Neural cell (in vitro differentiated cells): ENCODE data around the gene PLEKHA4. TPM values are rescaled to one million over a fixed set of nuclear protein-coding genes. Genes with fewer than 3 reads are reported as not detected.
"Not testable (repeated sequence)": the region's sequence is repeated elsewhere in the genome, so short reads cannot be mapped to it uniquely, and the experiment has no call there.

Experiments
- H2AFZ ChIP-seq: fragments of 200-600, 300-800 bp; sonication (generic), shearing (Covaris generic); 2 replicates; pipeline ENCODE4 v1.6.0; 2014; ENCODE audit warnings: low read depth, mild to moderate bottlenecking, antibody characterized with exemption, low read length, moderate library complexity
- H3F3A ChIP-seq: fragments of 200-600 bp; shearing (Covaris generic); 2 replicates; pipeline ENCODE4 v1.6.1; 2016; ENCODE audit warnings: mild to moderate bottlenecking, moderate library complexity, mixed read lengths, antibody characterized with exemption, low read length; ENCODE audit not compliant: insufficient read depth, poor library complexity, severe bottlenecking
- H3K27ac ChIP-seq: fragments of 200-600, 300-800 bp; sonication (generic), shearing (Covaris generic); 2 replicates; pipeline ENCODE4 v1.5.1; 2014; ENCODE audit warnings: mild to moderate bottlenecking, low read length, moderate library complexity
- H3K27me3 ChIP-seq: fragments of 300-800, 200-600 bp; sonication (generic), shearing (Covaris generic); 2 replicates; pipeline ENCODE4 v1.6.0; 2014; ENCODE audit warnings: mild to moderate bottlenecking, low read depth, low read length, moderate library complexity; ENCODE audit not compliant: insufficient read depth
- H3K36me3 ChIP-seq: fragments of 300-800, 200-600 bp; sonication (generic), shearing (Covaris generic); 2 replicates; pipeline ENCODE4 v1.5.1; 2014; ENCODE audit warnings: mild to moderate bottlenecking, antibody characterized with exemption, low read length, moderate library complexity; ENCODE audit not compliant: insufficient read depth
- H3K4me2 ChIP-seq: fragments of 300-800, 200-600 bp; sonication (generic), shearing (Covaris generic); 2 replicates; pipeline ENCODE4 v1.6.0; 2014; ENCODE audit warnings: mild to moderate bottlenecking, low read length
- H3K4me3 ChIP-seq: fragments of 300-800, 200-600 bp; sonication (generic), shearing (Covaris generic); 2 replicates; pipeline ENCODE4 v1.5.1; 2014; ENCODE audit warnings: mild to moderate bottlenecking, low read length, moderate library complexity
- H3K79me2 ChIP-seq: fragments of 200-600 bp; shearing (Covaris generic); replicated peaks from 2 replicates; pipeline ENCODE4 v1.6.0; 2014; ENCODE audit warnings: mild to moderate bottlenecking, low read length, moderate library complexity; ENCODE audit not compliant: insufficient read depth
- H3K9ac ChIP-seq: fragments of 300-800, 200-600 bp; sonication (generic), shearing (Covaris generic); 2 replicates; pipeline ENCODE4 v1.6.1; 2016; ENCODE audit warnings: mild to moderate bottlenecking, low read length, mixed read lengths
- H3K9me2 ChIP-seq: fragments of 200-600 bp; shearing (Covaris generic); 2 replicates; pipeline ENCODE4 v1.6.1; 2016; ENCODE audit warnings: mild to moderate bottlenecking, low read length, mixed read lengths; ENCODE audit not compliant: insufficient read depth
- H3K9me3 ChIP-seq: fragments of 200-600, 300-800 bp; sonication (generic), shearing (Covaris generic); 2 replicates; pipeline ENCODE4 v1.6.1; 2016; ENCODE audit warnings: mild to moderate bottlenecking, mixed run types, low read length, moderate library complexity, mixed read lengths
- H4K20me1 ChIP-seq: fragments of 200-600 bp; shearing (Covaris generic); 2 replicates; pipeline ENCODE4 v1.6.1; 2016; ENCODE audit warnings: mild to moderate bottlenecking, mixed run types; ENCODE audit not compliant: insufficient read depth
- EP300 ChIP-seq: fragments of 450-650 bp; conservative IDR thresholded peaks from 2 replicates; pipeline ENCODE4 v1.6.1; 2014; ENCODE audit warnings: antibody characterized with exemption, mild to moderate bottlenecking, moderate library complexity; ENCODE audit not compliant: poor library complexity, severe bottlenecking
- EZH2 ChIP-seq: fragments of 200-600, 300-800 bp; shearing (Covaris generic), sonication (generic); IDR thresholded peaks from 2 replicates; pipeline ENCODE4 v1.6.1; 2014; ENCODE audit warnings: antibody characterized with exemption, low read length, borderline replicate concordance, mild to moderate bottlenecking; ENCODE audit not compliant: insufficient read depth, poor library complexity, severe bottlenecking
- MXI1 ChIP-seq: fragments of 450-650 bp; conservative IDR thresholded peaks from 2 replicates; pipeline ENCODE4 v1.6.1; 2014; ENCODE audit warnings: antibody characterized with exemption, mild to moderate bottlenecking; ENCODE audit not compliant: poor library complexity, severe bottlenecking
- POLR2AphosphoS5 ChIP-seq: IDR thresholded peaks from 2 replicates; pipeline ENCODE4 v1.6.1; 2012
- RAD21 ChIP-seq: fragments of 450-650 bp; conservative IDR thresholded peaks from 2 replicates; pipeline ENCODE4 v1.6.1; 2014; ENCODE audit warnings: antibody characterized with exemption, mild to moderate bottlenecking, moderate library complexity
- TAF1 ChIP-seq: IDR thresholded peaks from 2 replicates; pipeline ENCODE4 v1.6.1; 2012; ENCODE audit warnings: low read depth
- polyA plus RNA-seq: library from polyadenylated mRNA; depleted of rRNA; stranded (reverse); fragments of >200 nt; gene quantifications from 2 replicates; pipeline ENCODE4 v1.2.3, GENCODE V29; 2014
- TF ChIP-seq, protein P1 (sequence below): fragments of 450-650 bp; IDR thresholded peaks from 2 replicates; pipeline ENCODE4 v1.5.1; 2014; ENCODE audit warnings: antibody characterized with exemption, mild to moderate bottlenecking, moderate library complexity; ENCODE audit not compliant: poor library complexity, severe bottlenecking
- TF ChIP-seq, protein P2 (sequence below): IDR thresholded peaks from 2 replicates; pipeline ENCODE4 v1.6.1; 2012; ENCODE audit warnings: borderline replicate concordance

Gene PLEKHA4
- polyA plus RNA-seq, 1 donor from 2014 or later = not detected

DNA sequence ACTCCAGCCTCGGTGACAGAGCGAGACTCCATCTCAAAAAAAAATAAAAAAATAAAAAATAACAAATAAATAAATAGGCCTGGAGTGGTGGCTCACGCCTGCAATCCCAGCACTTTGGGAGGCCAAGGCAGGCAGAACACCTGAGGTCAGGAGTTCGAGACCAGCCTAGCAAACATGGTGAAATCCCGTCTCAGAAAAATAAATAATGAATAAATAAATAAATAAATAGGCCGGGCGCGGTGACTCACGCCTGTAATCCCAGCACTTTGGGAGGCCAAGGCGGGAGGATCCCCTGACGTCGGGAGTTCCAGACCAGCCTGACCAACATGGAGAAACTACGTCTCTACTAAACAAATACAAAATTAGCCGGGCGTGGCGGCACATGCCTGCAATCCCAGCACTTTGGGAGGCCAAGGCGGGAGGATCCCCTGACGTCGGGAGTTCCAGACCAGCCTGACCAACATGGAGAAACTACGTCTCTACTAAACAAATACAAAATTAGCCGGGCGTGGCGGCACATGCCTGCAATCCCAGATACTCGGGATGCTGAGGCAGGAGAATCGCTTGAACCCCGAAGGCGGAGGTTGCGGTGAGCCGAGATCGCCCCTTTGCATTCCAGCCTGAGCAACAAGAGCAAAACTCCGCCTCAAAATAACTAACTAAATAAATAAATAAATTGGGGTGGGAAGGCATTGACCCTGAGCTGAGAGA lies 3.2 kb upstream of the PLEKHA4 start:
- H3K9ac ChIP-seq = peak overlapping the region; percentile 99

DNA sequence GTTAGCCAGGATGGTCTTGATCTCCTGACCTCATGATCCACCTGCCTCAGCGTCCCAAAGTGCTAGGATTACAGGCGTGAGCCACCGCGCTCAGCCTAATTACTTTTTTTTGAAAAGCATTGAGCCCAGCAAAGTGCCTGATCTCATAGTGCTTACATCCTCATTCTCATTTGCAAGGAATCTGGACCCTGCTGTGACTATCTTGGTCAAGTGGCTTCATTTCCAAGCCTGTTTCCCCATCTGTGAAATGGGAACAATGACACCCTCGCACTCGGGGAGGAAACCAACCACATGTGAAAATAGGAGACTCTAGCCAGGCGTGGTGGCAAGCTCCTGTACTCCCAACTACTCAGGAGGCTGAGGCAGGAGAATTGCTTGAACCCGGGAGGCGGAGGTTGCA lies 1.6 kb upstream of the PLEKHA4 start:
- Histone ChIP-seq H3K9me3 (no peaks in the 10 kb centered on the region), H3K4me2 (no peak overlapping the region), H3K27me3 (no peaks in the 10 kb centered on the region), H3K9me2 (no peaks in the 10 kb centered on the region), H3K4me3 (no peak overlapping the region), H3K27ac (no peak overlapping the region), H4K20me1 (no peaks in the 10 kb centered on the region), H3K9ac (no peak overlapping the region), H3F3A (peaks cover 3% of the 10 kb centered on the region), H3K36me3 (peaks cover 6% of the 10 kb centered on the region), H2AFZ (no peak overlapping the region), H3K79me2 (peaks cover 27% of the 10 kb centered on the region)
- TF ChIP-seq, protein P1, sequence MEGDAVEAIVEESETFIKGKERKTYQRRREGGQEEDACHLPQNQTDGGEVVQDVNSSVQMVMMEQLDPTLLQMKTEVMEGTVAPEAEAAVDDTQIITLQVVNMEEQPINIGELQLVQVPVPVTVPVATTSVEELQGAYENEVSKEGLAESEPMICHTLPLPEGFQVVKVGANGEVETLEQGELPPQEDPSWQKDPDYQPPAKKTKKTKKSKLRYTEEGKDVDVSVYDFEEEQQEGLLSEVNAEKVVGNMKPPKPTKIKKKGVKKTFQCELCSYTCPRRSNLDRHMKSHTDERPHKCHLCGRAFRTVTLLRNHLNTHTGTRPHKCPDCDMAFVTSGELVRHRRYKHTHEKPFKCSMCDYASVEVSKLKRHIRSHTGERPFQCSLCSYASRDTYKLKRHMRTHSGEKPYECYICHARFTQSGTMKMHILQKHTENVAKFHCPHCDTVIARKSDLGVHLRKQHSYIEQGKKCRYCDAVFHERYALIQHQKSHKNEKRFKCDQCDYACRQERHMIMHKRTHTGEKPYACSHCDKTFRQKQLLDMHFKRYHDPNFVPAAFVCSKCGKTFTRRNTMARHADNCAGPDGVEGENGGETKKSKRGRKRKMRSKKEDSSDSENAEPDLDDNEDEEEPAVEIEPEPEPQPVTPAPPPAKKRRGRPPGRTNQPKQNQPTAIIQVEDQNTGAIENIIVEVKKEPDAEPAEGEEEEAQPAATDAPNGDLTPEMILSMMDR = no peak
- TF ChIP-seq, protein P2, sequence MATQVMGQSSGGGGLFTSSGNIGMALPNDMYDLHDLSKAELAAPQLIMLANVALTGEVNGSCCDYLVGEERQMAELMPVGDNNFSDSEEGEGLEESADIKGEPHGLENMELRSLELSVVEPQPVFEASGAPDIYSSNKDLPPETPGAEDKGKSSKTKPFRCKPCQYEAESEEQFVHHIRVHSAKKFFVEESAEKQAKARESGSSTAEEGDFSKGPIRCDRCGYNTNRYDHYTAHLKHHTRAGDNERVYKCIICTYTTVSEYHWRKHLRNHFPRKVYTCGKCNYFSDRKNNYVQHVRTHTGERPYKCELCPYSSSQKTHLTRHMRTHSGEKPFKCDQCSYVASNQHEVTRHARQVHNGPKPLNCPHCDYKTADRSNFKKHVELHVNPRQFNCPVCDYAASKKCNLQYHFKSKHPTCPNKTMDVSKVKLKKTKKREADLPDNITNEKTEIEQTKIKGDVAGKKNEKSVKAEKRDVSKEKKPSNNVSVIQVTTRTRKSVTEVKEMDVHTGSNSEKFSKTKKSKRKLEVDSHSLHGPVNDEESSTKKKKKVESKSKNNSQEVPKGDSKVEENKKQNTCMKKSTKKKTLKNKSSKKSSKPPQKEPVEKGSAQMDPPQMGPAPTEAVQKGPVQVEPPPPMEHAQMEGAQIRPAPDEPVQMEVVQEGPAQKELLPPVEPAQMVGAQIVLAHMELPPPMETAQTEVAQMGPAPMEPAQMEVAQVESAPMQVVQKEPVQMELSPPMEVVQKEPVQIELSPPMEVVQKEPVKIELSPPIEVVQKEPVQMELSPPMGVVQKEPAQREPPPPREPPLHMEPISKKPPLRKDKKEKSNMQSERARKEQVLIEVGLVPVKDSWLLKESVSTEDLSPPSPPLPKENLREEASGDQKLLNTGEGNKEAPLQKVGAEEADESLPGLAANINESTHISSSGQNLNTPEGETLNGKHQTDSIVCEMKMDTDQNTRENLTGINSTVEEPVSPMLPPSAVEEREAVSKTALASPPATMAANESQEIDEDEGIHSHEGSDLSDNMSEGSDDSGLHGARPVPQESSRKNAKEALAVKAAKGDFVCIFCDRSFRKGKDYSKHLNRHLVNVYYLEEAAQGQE = no peak
- TF ChIP-seq EP300 = no peak

More for the DNA sequence above, 3.2 kb upstream of the PLEKHA4 start:
- H3K27me3 ChIP-seq, H3K9me2 ChIP-seq, H3K4me2 ChIP-seq, H3F3A ChIP-seq, H3K36me3 ChIP-seq, H2AFZ ChIP-seq, H3K9me3 ChIP-seq, H4K20me1 ChIP-seq: not testable (repeated sequence)
- Histone ChIP-seq H3K4me3 (peak overlapping the region; percentile 84), H3K79me2 (peaks cover 37% of the 10 kb centered on the region), H3K27ac (peak overlapping the region; percentile 99)

DNA sequence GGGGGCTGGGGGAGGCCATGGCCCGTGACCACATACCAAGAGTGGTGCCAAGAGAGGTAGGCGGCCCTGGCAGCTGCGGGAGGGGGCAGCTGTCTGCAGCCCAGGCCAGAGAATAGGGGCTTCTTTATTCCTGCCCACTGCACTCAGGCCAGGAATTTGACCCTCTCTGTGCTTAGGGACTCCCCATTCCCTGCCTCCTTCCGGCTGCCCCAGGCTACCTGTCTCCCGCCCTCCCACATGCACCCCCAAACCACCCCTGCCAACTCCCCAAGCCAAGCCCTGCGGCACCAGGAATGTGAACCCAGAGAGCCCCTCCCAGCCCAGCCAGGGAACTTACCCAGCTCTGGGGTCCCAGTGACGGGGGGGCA lies 687 bp downstream of the PLEKHA4 start:
- Histone ChIP-seq H3K4me2 (no peak overlapping the region), H3F3A (peaks cover 2% of the 10 kb centered on the region), H3K9ac (no peak overlapping the region), H3K9me2 (no peaks in the 10 kb centered on the region), H3K27me3 (no peaks in the 10 kb centered on the region), H3K27ac (no peak overlapping the region), H3K9me3 (no peaks in the 10 kb centered on the region), H3K4me3 (no peak overlapping the region), H4K20me1 (no peaks in the 10 kb centered on the region), H3K36me3 (no peaks in the 10 kb centered on the region), H3K79me2 (peaks cover 4% of the 10 kb centered on the region), H2AFZ (no peak overlapping the region)
- TF ChIP-seq POLR2AphosphoS5 (no peak), TAF1 (no peak), MXI1 (no peak), RAD21 (no peak), EZH2 (no peak), EP300 (no peak)
- TF ChIP-seq, protein P1 = no peak
